OCI-LY7 (cell line): Measurements from ENCODE around the gene CCDC9. TPM values are rescaled to one million over a fixed set of nuclear protein-coding genes. Genes with fewer than 3 reads are reported as not detected.

Source experiments
- BruUV-seq: library from RNA; stranded (reverse); fragments of 400-500 nt; replicated peaks from 2 replicates; lab custom pipeline; 2021; lab: Mats Ljungman, UMichigan
- CTCF ChIA-PET: fragments of 300-600 bp; sonication (Branson Sonifier 250); formaldehyde crosslinking; loops from one replicate; lab custom pipeline; 2022; ENCODE audit warnings: antibody characterized with exemption; ENCODE audit not compliant: unreplicated experiment; lab: Charles Lee
- POLR2A ChIA-PET: fragments of 300-600 bp; sonication (Branson Sonifier 250); formaldehyde crosslinking; loops from one replicate; lab custom pipeline; 2022; ENCODE audit warnings: antibody characterized with exemption; lab: Charles Lee
- DNase-seq: peaks from one replicate; pipeline ENCODE4 v3.0.0-alpha.2; 2015; ENCODE audit warnings: low spot score
- H2AFZ ChIP-seq: fragments of 200-600 bp; sonication (generic), shearing (Covaris generic); 2 replicates; pipeline ENCODE4 v1.6.1; 2014; ENCODE audit warnings: mild to moderate bottlenecking, antibody characterized with exemption, low read length, moderate library complexity
- H3K27ac ChIP-seq: fragments of 200-600 bp; sonication (generic); 2 replicates; pipeline ENCODE4 v1.5.1; 2014; ENCODE audit warnings: mixed run types, low read depth, mild to moderate bottlenecking, moderate library complexity, low read length, inconsistent platforms; ENCODE audit not compliant: poor library complexity, severe bottlenecking
- H3K36me3 ChIP-seq: fragments of 200-600 bp; sonication (generic); 2 replicates; pipeline ENCODE4 v1.6.1; 2014; ENCODE audit warnings: mild to moderate bottlenecking, antibody characterized with exemption, low read length, moderate library complexity, mixed read lengths; ENCODE audit not compliant: insufficient read depth
- H3K4me1 ChIP-seq: fragments of 200-600 bp; sonication (generic); 2 replicates; pipeline ENCODE4 v1.5.1; 2014; ENCODE audit warnings: mild to moderate bottlenecking, low read length; ENCODE audit not compliant: insufficient read depth, poor library complexity, severe bottlenecking
- H3K4me2 ChIP-seq: fragments of 200-600 bp; sonication (generic); 2 replicates; pipeline ENCODE4 v1.6.1; 2014; ENCODE audit warnings: mild to moderate bottlenecking, low read length
- H3K4me3 ChIP-seq: fragments of 200-600 bp; sonication (generic); 2 replicates; pipeline ENCODE4 v1.5.1; 2014; ENCODE audit warnings: mild to moderate bottlenecking, low read depth, low read length; ENCODE audit not compliant: poor library complexity, severe bottlenecking
- H3K79me2 ChIP-seq: fragments of 200-600 bp; sonication (generic); 2 replicates; pipeline ENCODE4 v1.6.1; 2016; ENCODE audit warnings: low read depth, mild to moderate bottlenecking, low read length, moderate library complexity, mixed read lengths; ENCODE audit not compliant: insufficient read depth
- H3K9me2 ChIP-seq: fragments of 200-600 bp; sonication (generic); 2 replicates; pipeline ENCODE4 v1.6.1; 2016; ENCODE audit warnings: mild to moderate bottlenecking, low read length, mixed read lengths; ENCODE audit not compliant: insufficient read depth
- H3K9me3 ChIP-seq: fragments of 200-600 bp; sonication (generic); 2 replicates; pipeline ENCODE4 v1.6.1; 2014; ENCODE audit warnings: mild to moderate bottlenecking, mixed run types, low read length, mixed read lengths
- H4K20me1 ChIP-seq: fragments of 200-600 bp; sonication (generic); 2 replicates; pipeline ENCODE4 v1.6.1; 2014; ENCODE audit warnings: mild to moderate bottlenecking, antibody characterized with exemption, low read length, moderate library complexity, mixed read lengths; ENCODE audit not compliant: insufficient read depth
- EZH2phosphoT487 ChIP-seq: fragments of 200-600 bp; sonication (generic); IDR thresholded peaks from 2 replicates; pipeline ENCODE4 v1.6.1; 2018; ENCODE audit warnings: low read depth, borderline replicate concordance, mild to moderate bottlenecking, mixed run types, antibody characterized with exemption, low read length, moderate library complexity, mixed read lengths
- intact Hi-C: fragments of 100-400 bp; cut with micrococcal nuclease; formaldehyde crosslinking; loops from one replicate; pipeline ENCODE4 v1.10.0; 2022; ENCODE audit not compliant: unreplicated experiment
- total RNA-seq, 2 experiments: library from RNA; depleted of rRNA in 1 of 2; stranded (reverse); fragments of >200 nt in 1 of 2; shearing (Covaris generic) in 1 of 2; gene quantifications; 2 replicates each; pipeline ENCODE4 v1.2.3, GENCODE V29; 2014 to 2022
- TF ChIP-seq, protein P1 (sequence below): fragments of 200-600 bp; sonication (generic); conservative IDR thresholded peaks from 2 replicates; pipeline ENCODE4 v1.5.1; 2014; ENCODE audit warnings: mild to moderate bottlenecking, antibody characterized with exemption, low read length, moderate library complexity, mixed read lengths

CCDC9 gene
- total RNA-seq, 2 experiments from 2014 or later, result 7.9 to 19.7 TPM

GRCh38 chr19:47241919-47242577 lies 14.3 kb upstream of the CCDC9 start:
- H3K4me2 ChIP-seq, result peak overlapping the region; percentile 37; the same call in 1 of the 2 replicates
- no peak overlapping the region for H3K4me3 ChIP-seq
- peaks cover 52% of the 10 kb centered on the region for H3K4me1 ChIP-seq
- H3K36me3 ChIP-seq, result no peaks in the 10 kb centered on the region
- H3K27ac ChIP-seq, result no peak overlapping the region
- no peaks in the 10 kb centered on the region for H4K20me1 ChIP-seq
- no peak for DNase-seq
- H3K9me3 ChIP-seq, result no peaks in the 10 kb centered on the region
- BruUV-seq, result TSS peak; percentile 62
- ChIA-PET POLR2A (no interaction called here), CTCF (no interaction called here)
- TF ChIP-seq EZH2phosphoT487, result no peak
- TF ChIP-seq, protein P1, sequence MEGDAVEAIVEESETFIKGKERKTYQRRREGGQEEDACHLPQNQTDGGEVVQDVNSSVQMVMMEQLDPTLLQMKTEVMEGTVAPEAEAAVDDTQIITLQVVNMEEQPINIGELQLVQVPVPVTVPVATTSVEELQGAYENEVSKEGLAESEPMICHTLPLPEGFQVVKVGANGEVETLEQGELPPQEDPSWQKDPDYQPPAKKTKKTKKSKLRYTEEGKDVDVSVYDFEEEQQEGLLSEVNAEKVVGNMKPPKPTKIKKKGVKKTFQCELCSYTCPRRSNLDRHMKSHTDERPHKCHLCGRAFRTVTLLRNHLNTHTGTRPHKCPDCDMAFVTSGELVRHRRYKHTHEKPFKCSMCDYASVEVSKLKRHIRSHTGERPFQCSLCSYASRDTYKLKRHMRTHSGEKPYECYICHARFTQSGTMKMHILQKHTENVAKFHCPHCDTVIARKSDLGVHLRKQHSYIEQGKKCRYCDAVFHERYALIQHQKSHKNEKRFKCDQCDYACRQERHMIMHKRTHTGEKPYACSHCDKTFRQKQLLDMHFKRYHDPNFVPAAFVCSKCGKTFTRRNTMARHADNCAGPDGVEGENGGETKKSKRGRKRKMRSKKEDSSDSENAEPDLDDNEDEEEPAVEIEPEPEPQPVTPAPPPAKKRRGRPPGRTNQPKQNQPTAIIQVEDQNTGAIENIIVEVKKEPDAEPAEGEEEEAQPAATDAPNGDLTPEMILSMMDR, result no peak
- no peak overlapping the region for H2AFZ ChIP-seq
- H3K79me2 ChIP-seq, result no peaks in the 10 kb centered on the region
- no peaks in the 10 kb centered on the region for H3K9me2 ChIP-seq
- intact Hi-C loops, result no loop called here

DNA sequence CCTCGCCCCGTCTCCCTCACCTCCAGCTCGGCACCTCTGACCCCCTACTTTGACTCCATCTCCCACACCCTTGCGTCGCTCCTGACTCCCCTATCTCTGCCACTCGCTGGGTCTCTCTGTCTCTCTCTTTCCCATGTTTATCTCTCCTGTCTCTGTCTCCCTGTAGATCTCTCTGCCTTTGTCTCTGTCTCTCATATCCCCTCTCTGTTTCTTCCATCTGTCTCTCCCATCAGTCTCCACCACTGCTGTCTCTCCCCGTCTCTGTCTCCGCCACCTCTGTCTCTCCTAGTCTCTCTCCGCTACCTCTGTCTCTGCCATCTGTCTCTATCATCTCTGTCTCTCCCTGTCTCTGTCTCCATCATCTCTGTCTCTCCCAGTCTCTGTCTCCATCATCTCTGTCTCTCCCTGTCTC lies 13.0 kb upstream of the CCDC9 start:
- CTCF ChIA-PET, result interaction anchor here (3.7 kb wide), 1 partner anchor 32 kb away, joined by 18 read pairs; no protein-coding TSS in a partner anchor
- POLR2A ChIA-PET, result interaction anchor here (0.5 to 0.9 kb wide), 2 partner anchors 13 to 81 kb away, joined by 4 to 5 read pairs; partner anchors contain the start of gene CCDC9
- Histone ChIP-seq H3K4me1 (peaks cover 49% of the 10 kb centered on the region), H3K4me3 (peak overlapping the region; percentile 63), H3K4me2 (peak overlapping the region; percentile 63), H3K36me3 (no peaks in the 10 kb centered on the region), H3K27ac (peak overlapping the region; percentile 70), H4K20me1 (no peaks in the 10 kb centered on the region), H3K9me3 (no peaks in the 10 kb centered on the region), H3K79me2 (no peaks in the 10 kb centered on the region), H3K9me2 (no peaks in the 10 kb centered on the region), H2AFZ (peak overlapping the region; percentile 31; the same call in 1 of the 2 replicates)
- intact Hi-C loops, result no loop called here
- BruUV-seq, result no TSS peak
- TF ChIP-seq EZH2phosphoT487, result no peak
- TF ChIP-seq, protein P1, result no peak
- no peak for DNase-seq
